Measurements from ENCODE around the gene KLK6.

Gene KLK6

GRCh38 chr19:50967929-50968715, 1.3 kb downstream of the KLK6 start:
- no peak overlapping the region for H3K4me3 ChIP-seq (ENCODE audit: low read depth, low read length)
- TF ChIP-seq, protein P1, sequence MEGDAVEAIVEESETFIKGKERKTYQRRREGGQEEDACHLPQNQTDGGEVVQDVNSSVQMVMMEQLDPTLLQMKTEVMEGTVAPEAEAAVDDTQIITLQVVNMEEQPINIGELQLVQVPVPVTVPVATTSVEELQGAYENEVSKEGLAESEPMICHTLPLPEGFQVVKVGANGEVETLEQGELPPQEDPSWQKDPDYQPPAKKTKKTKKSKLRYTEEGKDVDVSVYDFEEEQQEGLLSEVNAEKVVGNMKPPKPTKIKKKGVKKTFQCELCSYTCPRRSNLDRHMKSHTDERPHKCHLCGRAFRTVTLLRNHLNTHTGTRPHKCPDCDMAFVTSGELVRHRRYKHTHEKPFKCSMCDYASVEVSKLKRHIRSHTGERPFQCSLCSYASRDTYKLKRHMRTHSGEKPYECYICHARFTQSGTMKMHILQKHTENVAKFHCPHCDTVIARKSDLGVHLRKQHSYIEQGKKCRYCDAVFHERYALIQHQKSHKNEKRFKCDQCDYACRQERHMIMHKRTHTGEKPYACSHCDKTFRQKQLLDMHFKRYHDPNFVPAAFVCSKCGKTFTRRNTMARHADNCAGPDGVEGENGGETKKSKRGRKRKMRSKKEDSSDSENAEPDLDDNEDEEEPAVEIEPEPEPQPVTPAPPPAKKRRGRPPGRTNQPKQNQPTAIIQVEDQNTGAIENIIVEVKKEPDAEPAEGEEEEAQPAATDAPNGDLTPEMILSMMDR (IDR thresholded peaks at IDR 0.05; ENCODE audit: low read depth, low read length), result no peak

DNA sequence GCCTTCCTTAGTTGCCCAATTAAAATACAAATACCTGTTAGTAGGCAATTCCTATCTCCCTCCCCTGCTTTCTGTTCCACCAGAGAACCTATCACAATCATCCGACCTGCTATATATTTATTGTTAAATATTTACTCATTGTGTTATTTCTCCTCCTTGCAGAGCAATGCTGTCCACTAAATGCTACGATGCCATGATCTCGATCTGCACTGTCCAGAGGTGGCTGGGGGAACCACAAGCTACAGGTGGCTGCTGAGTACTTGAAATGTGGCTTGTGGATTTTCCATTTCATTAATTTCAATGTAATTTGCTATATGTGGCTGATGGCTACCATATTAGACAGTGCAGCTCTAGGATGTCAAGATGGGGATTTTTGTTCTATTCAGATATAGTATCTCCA, 5.1 kb downstream of the KLK6 start:
- no peak overlapping the region for H3K4me3 ChIP-seq (ENCODE audit: low read depth, low read length)
- TF ChIP-seq, protein P1 (IDR thresholded peaks at IDR 0.05; ENCODE audit: low read depth, low read length), result no peak

DNA sequence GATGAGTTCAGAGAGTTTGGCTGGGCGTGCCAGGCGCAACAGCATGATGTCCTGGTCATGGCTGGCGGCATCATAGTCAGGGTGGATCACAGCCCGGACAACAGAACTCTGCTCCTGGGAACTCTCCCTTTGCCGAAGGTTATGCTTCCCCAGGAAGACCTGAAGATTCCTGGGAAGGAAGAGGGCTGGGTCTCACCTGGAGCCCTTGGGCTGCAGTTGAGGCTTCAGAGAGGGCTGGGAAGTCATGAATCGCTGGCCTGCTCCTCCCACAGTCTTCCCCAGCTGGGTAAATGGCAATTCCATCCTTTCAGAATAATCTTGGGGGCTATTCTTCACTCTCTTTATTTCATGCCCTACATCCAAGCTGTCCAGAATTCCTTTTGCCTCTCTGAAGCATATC, 6.0 kb downstream of the KLK6 start:
- TF ChIP-seq, protein P1 (IDR thresholded peaks at IDR 0.05; ENCODE audit: low read depth, low read length), result no peak
- H3K4me3 ChIP-seq (ENCODE audit: low read depth, low read length), result no peak overlapping the region

DNA sequence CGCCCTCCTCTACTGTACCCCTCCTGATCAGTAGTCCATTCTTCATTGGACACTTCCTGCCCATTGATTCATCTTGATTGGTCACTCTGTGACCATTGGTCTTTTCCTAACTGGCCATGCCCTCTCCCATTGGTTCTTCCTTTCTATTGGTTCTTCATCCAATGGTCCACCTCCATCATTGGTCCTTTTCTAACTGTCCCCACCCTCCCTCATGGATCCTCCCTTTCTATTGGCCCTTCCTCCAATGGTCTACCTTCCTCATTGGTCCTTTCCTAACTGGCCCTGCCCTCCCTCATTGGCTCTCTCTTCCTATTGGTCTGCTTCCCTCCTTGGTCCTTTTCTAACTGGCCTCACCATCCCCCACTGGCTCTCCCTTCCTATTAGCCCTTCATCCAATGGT, 7.1 kb downstream of the KLK6 start:
- H3K4me3 ChIP-seq (ENCODE audit: low read depth, low read length), result no peak overlapping the region
- TF ChIP-seq, protein P1 (IDR thresholded peaks at IDR 0.05; ENCODE audit: low read depth, low read length), result no peak

GRCh38 chr19:50959731-50960500, 9.5 kb downstream of the KLK6 start:
- TF ChIP-seq, protein P1 (IDR thresholded peaks at IDR 0.05; ENCODE audit: low read depth, low read length), result no peak
- H3K4me3 ChIP-seq (ENCODE audit: low read depth, low read length), result no peak overlapping the region

GRCh38 chr19:50957587-50957986, 11.8 kb downstream of the KLK6 start:
- TF ChIP-seq, protein P1 (IDR thresholded peaks at IDR 0.05; ENCODE audit: low read depth, low read length), result no peak

GRCh38 chr19:50952910-50953309, 16.5 kb downstream of the KLK6 start, which contains the start of gene KLK5:
Gene KLK5 (minus strand): TSS chr19:50953038. CDS start chr19:50952657, 381 bp downstream.
- TF ChIP-seq, protein P1 (IDR thresholded peaks at IDR 0.05; ENCODE audit: low read depth, low read length), result no peak

More at GRCh38 chr19:50957587-50957986, 11.8 kb downstream of the KLK6 start:
- no peak overlapping the region for H3K4me3 ChIP-seq (ENCODE audit: low read depth, low read length)

More at GRCh38 chr19:50952910-50953309, 16.5 kb downstream of the KLK6 start, which contains the start of gene KLK5:
- H3K4me3 ChIP-seq (ENCODE audit: low read depth, low read length), result no peak within 1 kb of the TSS

Measured in WI38 (cell line).